AG09309 (cell line): ENCODE data around the gene FXYD3.
A peak's percentile ranks its signal among the peaks of the same experiment; 100 is the strongest.

Source experiments
- DNase-seq: peaks from one replicate; pipeline ENCODE4 v3.0.0-alpha.2; 2010; ENCODE audit warnings: low read depth
- H3K4me3 ChIP-seq: 2 replicates; pipeline ENCODE4 v1.5.1; 2011; ENCODE audit warnings: mild to moderate bottlenecking, low read depth, low read length, moderate library complexity; ENCODE audit not compliant: control insufficient read depth
- CTCF ChIP-seq: IDR thresholded peaks from 2 replicates; pipeline ENCODE4 v1.5.1; 2011; ENCODE audit warnings: mild to moderate bottlenecking, low read depth, low read length, inconsistent platforms; ENCODE audit not compliant: insufficient read depth, control insufficient read depth; ENCODE audit errors: missing control alignments

FXYD3 gene

GRCh38 chr19:35166100-35167063 is 50.8 kb downstream of the FXYD3 start:
- no peak for TF ChIP-seq CTCF
- no peak for DNase-seq
- no peak overlapping the region for H3K4me3 ChIP-seq

- no peak overlapping the region for H3K4me3 ChIP-seq
- TF ChIP-seq CTCF = no peak
- DNase-seq = no peak
Observed at GRCh38 chr19:35167251-35168119, 51.9 kb downstream of the FXYD3 start.

GRCh38 chr19:35168196-35168595 is 52.6 kb downstream of the FXYD3 start:
- peak; percentile 10 for TF ChIP-seq CTCF
- no peak overlapping the region for H3K4me3 ChIP-seq
- no peak for DNase-seq

GRCh38 chr19:35169221-35169995 is 53.8 kb downstream of the FXYD3 start:
- TF ChIP-seq CTCF = no peak
- no peak for DNase-seq
- H3K4me3 ChIP-seq = no peak overlapping the region

GRCh38 chr19:35170359-35171061 is 54.9 kb downstream of the FXYD3 start:
- TF ChIP-seq CTCF = no peak
- H3K4me3 ChIP-seq = no peak overlapping the region
- DNase-seq = no peak
